ENCODE results near the gene ENTPD8.
"Not testable (repeated sequence)": the region's sequence is repeated elsewhere in the genome, so short reads cannot be mapped to it uniquely, and the experiment has no call there.

The ENTPD8 gene

DNA sequence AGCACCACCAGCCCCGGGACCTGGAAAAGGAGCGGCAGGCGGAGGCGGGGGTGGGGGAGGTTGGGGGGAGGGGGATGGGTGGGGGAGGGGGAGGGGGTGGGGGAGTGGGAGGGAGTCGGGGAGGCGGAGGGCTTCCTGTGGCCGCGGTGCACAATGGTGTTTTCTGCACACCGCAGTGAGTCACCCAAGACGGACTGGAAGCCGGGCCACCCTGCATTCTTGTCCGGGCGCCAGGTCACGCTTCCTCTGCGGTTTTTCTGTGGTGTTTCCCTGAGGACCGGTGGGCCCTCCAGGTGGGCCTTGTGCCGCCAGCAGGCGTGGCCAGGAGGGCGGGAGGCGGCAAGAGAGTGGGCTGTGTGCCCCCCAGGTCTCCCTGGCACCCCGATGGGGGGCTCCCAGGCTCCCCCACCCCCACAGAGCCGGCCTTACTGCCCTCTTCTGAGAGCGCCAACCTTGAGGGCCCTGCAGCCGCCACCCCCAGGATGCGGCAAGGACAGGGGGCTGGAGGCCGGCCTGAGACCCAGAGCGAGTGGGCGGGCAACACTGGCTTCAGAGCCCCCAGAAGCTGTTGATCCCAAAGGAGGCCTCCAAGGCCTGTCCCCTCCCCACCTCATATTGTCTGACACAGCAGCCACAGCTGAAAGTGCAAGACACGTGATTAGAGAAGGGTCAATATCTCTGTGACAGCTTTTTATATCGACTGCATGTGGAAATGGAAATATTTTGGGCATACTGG lies 29.3 kb downstream of the ENTPD8 start:
- Histone ChIP-seq H2BK15ac (ENCODE audit: low read length) (no peak overlapping the region), H3K9me3 (replicated peaks in 1 of 2; ENCODE audit: control insufficient read depth in 2 of 2, insufficient read depth in 1 of 2, low read depth in 1 of 2, low read length in 2 of 2) (no peaks in the 10 kb centered on the region), H3K4me1 (ENCODE audit: control insufficient read depth in 2 of 2, insufficient read depth in 1 of 2, low read depth in 1 of 2, low read length in 2 of 2) (peaks cover 5 to 12% of the 10 kb centered on the region in 2 donors), H2BK5ac (ENCODE audit: low read length) (no peak overlapping the region), H2BK12ac (ENCODE audit: low read length) (no peak overlapping the region), H3K9ac (ENCODE audit: low read depth, low read length, poor library complexity) (no peak overlapping the region), H2BK120ac (ENCODE audit: low read depth, low read length) (no peak overlapping the region), H3K4me2 (ENCODE audit: insufficient read depth, low read length, poor library complexity, severe bottlenecking) (no peak overlapping the region), H2AK5ac (ENCODE audit: low read depth, low read length) (peak overlapping the region; percentile 84), H3K27me3 (ENCODE audit: control insufficient read depth in 3 of 3, insufficient read depth in 3 of 3, low read depth in 1 of 3, low read length in 3 of 3) (no peaks in the 10 kb centered on the region), H2AFZ (ENCODE audit: low read length) (no peak overlapping the region), H3K14ac (ENCODE audit: low read length) (no peak overlapping the region), H3K4ac (ENCODE audit: low read length) (no peak overlapping the region), H4K8ac (ENCODE audit: low read depth, low read length) (no peak overlapping the region), H3K4me3 (ENCODE audit: low read length in 2 of 2) (no peak overlapping the region), H3K79me1 (ENCODE audit: low read depth, low read length) (peaks cover 9% of the 10 kb centered on the region), H3K27ac (replicated peaks; ENCODE audit: low read length) (no peak overlapping the region), H4K91ac (ENCODE audit: low read depth, low read length, poor library complexity) (no peak overlapping the region), H3K23ac (ENCODE audit: low read depth, low read length, poor library complexity) (peak overlapping the region; percentile 73), H3K36me3 (replicated peaks in 1 of 2; ENCODE audit: control insufficient read depth in 2 of 2, insufficient read depth in 2 of 2, low read length in 2 of 2) (no peaks in the 10 kb centered on the region), H3K18ac (ENCODE audit: low read length) (peak overlapping the region; percentile 64)
- WGBS, 2 donors (ENCODE audit: extremely low coverage in 2 of 2, insufficient read length in 2 of 2, insufficient replicate concordance in 1 of 2): no CpG with 5 or more reads among the region's 30 CpGs
- no peak for DNase-seq (ENCODE audit: low spot score)

DNA sequence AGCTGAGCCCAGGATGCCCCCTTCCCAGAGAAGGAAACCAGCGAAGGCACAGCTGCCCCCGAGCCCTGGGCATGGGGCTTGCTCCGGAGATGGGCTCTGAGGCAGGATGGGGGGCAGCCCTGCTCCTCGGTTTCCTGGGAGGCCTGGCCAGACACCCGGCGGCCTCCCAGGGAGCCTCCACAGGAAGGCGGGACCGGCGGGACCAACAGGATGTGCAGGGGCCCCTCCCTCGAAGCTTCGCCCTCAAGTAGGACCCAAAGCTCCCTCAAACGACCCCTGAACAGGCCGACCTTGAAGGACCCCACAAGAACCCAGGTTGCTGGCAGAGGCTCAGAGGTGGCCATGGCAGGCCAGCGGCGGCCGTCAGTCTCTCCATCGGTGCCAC lies 29.9 kb downstream of the ENTPD8 start:
- no peak overlapping the region for H2AFZ ChIP-seq (ENCODE audit: low read length)
- no peaks in the 10 kb centered on the region for H3K36me3 ChIP-seq (replicated peaks in 1 of 2; ENCODE audit: control insufficient read depth in 2 of 2, insufficient read depth in 2 of 2, low read length in 2 of 2)
- peaks cover 9 to 15% of the 10 kb centered on the region in 2 donors for H3K4me1 ChIP-seq (ENCODE audit: control insufficient read depth in 2 of 2, insufficient read depth in 1 of 2, low read depth in 1 of 2, low read length in 2 of 2)
- no CpG with 5 or more reads among the region's 17 CpGs for WGBS, 2 donors (ENCODE audit: extremely low coverage in 2 of 2, insufficient read length in 2 of 2, insufficient replicate concordance in 1 of 2)
- H3K4me3 ChIP-seq (ENCODE audit: low read length in 2 of 2): no peak overlapping the region
- H3K27ac ChIP-seq (replicated peaks; ENCODE audit: low read length): no peak overlapping the region
- H3K4me2 ChIP-seq (ENCODE audit: insufficient read depth, low read length, poor library complexity, severe bottlenecking): no peak overlapping the region
- DNase-seq (ENCODE audit: low spot score): no peak
- H2BK15ac ChIP-seq (ENCODE audit: low read length): peak overlapping the region; percentile 81
- H3K18ac ChIP-seq (ENCODE audit: low read length): peak overlapping the region; percentile 64
- peaks cover 6% of the 10 kb centered on the region for H3K79me1 ChIP-seq (ENCODE audit: low read depth, low read length)
- no peak overlapping the region for H2BK5ac ChIP-seq (ENCODE audit: low read length)
- no peak overlapping the region for H3K23ac ChIP-seq (ENCODE audit: low read depth, low read length, poor library complexity)
- peak overlapping the region; percentile 10 for H2BK12ac ChIP-seq (ENCODE audit: low read length)
- no peak overlapping the region for H3K9ac ChIP-seq (ENCODE audit: low read depth, low read length, poor library complexity)
- H3K14ac ChIP-seq (ENCODE audit: low read length): peak overlapping the region; percentile 38
- no peak overlapping the region for H2BK120ac ChIP-seq (ENCODE audit: low read depth, low read length)
- H2AK5ac ChIP-seq (ENCODE audit: low read depth, low read length): peak overlapping the region; percentile 56
- no peak overlapping the region for H4K8ac ChIP-seq (ENCODE audit: low read depth, low read length)
- H3K4ac ChIP-seq (ENCODE audit: low read length): no peak overlapping the region
- H3K9me3 ChIP-seq (replicated peaks in 1 of 2; ENCODE audit: control insufficient read depth in 2 of 2, insufficient read depth in 1 of 2, low read depth in 1 of 2, low read length in 2 of 2): no peaks in the 10 kb centered on the region
- no peak overlapping the region for H4K91ac ChIP-seq (ENCODE audit: low read depth, low read length, poor library complexity)
- H3K27me3 ChIP-seq (ENCODE audit: control insufficient read depth in 3 of 3, insufficient read depth in 3 of 3, low read depth in 1 of 3, low read length in 3 of 3): peaks cover 0 to 2% (median 0%) of the 10 kb centered on the region in 3 experiments

- peak overlapping the region; percentile 81 for H2BK15ac ChIP-seq (ENCODE audit: low read length)
- no peak overlapping the region for H3K27ac ChIP-seq (replicated peaks; ENCODE audit: low read length)
- H3K36me3 ChIP-seq (replicated peaks in 1 of 2; ENCODE audit: control insufficient read depth in 2 of 2, insufficient read depth in 2 of 2, low read length in 2 of 2): no peaks in the 10 kb centered on the region
- no peak overlapping the region for H3K9ac ChIP-seq (ENCODE audit: low read depth, low read length, poor library complexity)
- no peak overlapping the region for H4K91ac ChIP-seq (ENCODE audit: low read depth, low read length, poor library complexity)
- H2BK5ac ChIP-seq (ENCODE audit: low read length): no peak overlapping the region
- peaks cover 10 to 15% of the 10 kb centered on the region in 2 donors for H3K4me1 ChIP-seq (ENCODE audit: control insufficient read depth in 2 of 2, insufficient read depth in 1 of 2, low read depth in 1 of 2, low read length in 2 of 2)
- peak overlapping the region; percentile 38 for H3K14ac ChIP-seq (ENCODE audit: low read length)
- no peak overlapping the region for H3K4me3 ChIP-seq (ENCODE audit: low read length in 2 of 2)
- no peak overlapping the region for H2AFZ ChIP-seq (ENCODE audit: low read length)
- peaks cover 0 to 3% (median 0%) of the 10 kb centered on the region in 3 experiments for H3K27me3 ChIP-seq (ENCODE audit: control insufficient read depth in 3 of 3, insufficient read depth in 3 of 3, low read depth in 1 of 3, low read length in 3 of 3)
- no peak for DNase-seq (ENCODE audit: low spot score)
- H3K4ac ChIP-seq (ENCODE audit: low read length): no peak overlapping the region
- no peak overlapping the region for H2BK120ac ChIP-seq (ENCODE audit: low read depth, low read length)
- H3K18ac ChIP-seq (ENCODE audit: low read length): no peak overlapping the region
- H3K23ac ChIP-seq (ENCODE audit: low read depth, low read length, poor library complexity): no peak overlapping the region
- peak overlapping the region; percentile 10 for H2BK12ac ChIP-seq (ENCODE audit: low read length)
- no CpG with 5 or more reads among the region's 15 CpGs for WGBS, 2 donors (ENCODE audit: extremely low coverage in 2 of 2, insufficient read length in 2 of 2, insufficient replicate concordance in 1 of 2)
- no peak overlapping the region for H4K8ac ChIP-seq (ENCODE audit: low read depth, low read length)
- no peak overlapping the region for H3K4me2 ChIP-seq (ENCODE audit: insufficient read depth, low read length, poor library complexity, severe bottlenecking)
- H3K79me1 ChIP-seq (ENCODE audit: low read depth, low read length): peaks cover 5% of the 10 kb centered on the region
- H2AK5ac ChIP-seq (ENCODE audit: low read depth, low read length): peak overlapping the region; percentile 56
- no peaks in the 10 kb centered on the region for H3K9me3 ChIP-seq (replicated peaks in 1 of 2; ENCODE audit: control insufficient read depth in 2 of 2, insufficient read depth in 1 of 2, low read depth in 1 of 2, low read length in 2 of 2)
Observed at GRCh38 chr9:137410891-137411249, 30.3 kb downstream of the ENTPD8 start.

GRCh38 chr9:137410236-137410890 lies 30.8 kb downstream of the ENTPD8 start:
- Histone ChIP-seq H3K4me1 (ENCODE audit: control insufficient read depth in 2 of 2, insufficient read depth in 1 of 2, low read depth in 1 of 2, low read length in 2 of 2) (peaks cover 10 to 15% of the 10 kb centered on the region in 2 donors), H3K14ac (ENCODE audit: low read length) (peak overlapping the region; percentile 21), H2BK15ac (ENCODE audit: low read length) (peak overlapping the region; percentile 81)
- not testable (repeated sequence) for H3K18ac ChIP-seq (ENCODE audit: low read length); H3K27me3 ChIP-seq (ENCODE audit: control insufficient read depth in 3 of 3, insufficient read depth in 3 of 3, low read depth in 1 of 3, low read length in 3 of 3); H3K4me3 ChIP-seq (ENCODE audit: low read length in 2 of 2); H3K9ac ChIP-seq (ENCODE audit: low read depth, low read length, poor library complexity); H2BK120ac ChIP-seq (ENCODE audit: low read depth, low read length); H3K4ac ChIP-seq (ENCODE audit: low read length); H4K91ac ChIP-seq (ENCODE audit: low read depth, low read length, poor library complexity); H4K8ac ChIP-seq (ENCODE audit: low read depth, low read length); H2BK12ac ChIP-seq (ENCODE audit: low read length); H3K9me3 ChIP-seq (replicated peaks in 1 of 2; ENCODE audit: control insufficient read depth in 2 of 2, insufficient read depth in 1 of 2, low read depth in 1 of 2, low read length in 2 of 2); H2AK5ac ChIP-seq (ENCODE audit: low read depth, low read length); H2BK5ac ChIP-seq (ENCODE audit: low read length); DNase-seq (ENCODE audit: low spot score); H2AFZ ChIP-seq (ENCODE audit: low read length); H3K23ac ChIP-seq (ENCODE audit: low read depth, low read length, poor library complexity); H3K79me1 ChIP-seq (ENCODE audit: low read depth, low read length); H3K36me3 ChIP-seq (replicated peaks in 1 of 2; ENCODE audit: control insufficient read depth in 2 of 2, insufficient read depth in 2 of 2, low read length in 2 of 2); H3K27ac ChIP-seq (replicated peaks; ENCODE audit: low read length); H3K4me2 ChIP-seq (ENCODE audit: insufficient read depth, low read length, poor library complexity, severe bottlenecking)
- WGBS, 2 donors (ENCODE audit: extremely low coverage in 2 of 2, insufficient read length in 2 of 2, insufficient replicate concordance in 1 of 2): no CpG with 5 or more reads among the region's 18 CpGs
